Peyer's patch (tissue), 4 donors: ENCODE results near the gene LRRC61. TPM values are rescaled to one million over a fixed set of nuclear protein-coding genes. Genes with fewer than 3 reads are reported as not detected.

Experiments used
- DNase-seq, 3 donors: peaks; one replicate each; pipeline ENCODE4 v3.0.0-alpha.2; 2017 to 2019
- H3K27ac ChIP-seq, 4 donors: fragments of 200-600 bp; sonication (generic); one replicate each; pipeline ENCODE4 v1.5.1; 2016 to 2019
- H3K27me3 ChIP-seq, 2 donors: fragments of 200-600 bp; sonication (generic); one replicate each; pipeline ENCODE4 v1.5.1; 2019
- H3K36me3 ChIP-seq, 3 donors: fragments of 200-600 bp; sonication (generic); one replicate each; pipeline ENCODE4 v1.5.1; 2016 to 2019
- H3K4me1 ChIP-seq, 4 donors: fragments of 200-600 bp; sonication (generic); one replicate each; pipeline ENCODE4 v1.5.1; 2016 to 2019
- H3K4me3 ChIP-seq, 4 donors: fragments of 200-600 bp; sonication (generic); 1 replicate in 3 of 4; 2 replicates in 1 of 4; pipeline ENCODE4 v1.5.1; 2016 to 2019; ENCODE audit warnings: mild to moderate bottlenecking in 1 of 4
- H3K9me3 ChIP-seq, 4 donors: fragments of 200-600 bp; sonication (generic); one replicate each; pipeline ENCODE4 v1.5.1; 2016 to 2019; ENCODE audit warnings: mild to moderate bottlenecking in 1 of 4
- CTCF ChIP-seq, 6 experiments: fragments of 450-650 bp in 4 of 6; fragments of 200-600 bp in 2 of 6; sonication (generic) in 1 of 6; IDR thresholded peaks; one replicate each; pipeline ENCODE4 v1.5.1; 2017 to 2019; ENCODE audit warnings: antibody characterized with exemption in 6 of 6, mild to moderate bottlenecking in 3 of 6, moderate library complexity in 1 of 6
- POLR2A ChIP-seq, 2 donors: fragments of 450-650 bp; IDR thresholded peaks; one replicate each; pipeline ENCODE4 v1.5.1; 2017; ENCODE audit warnings: antibody characterized with exemption in 2 of 2, mild to moderate bottlenecking in 2 of 2, moderate library complexity in 2 of 2
- total RNA-seq, 4 donors: library from RNA; depleted of rRNA; stranded (reverse); fragments of >200 nt; gene quantifications; one replicate each; pipeline ENCODE4 v1.1.0, GENCODE V29; 2016

Gene LRRC61
- total RNA-seq, 4 donors from 2014 or later = 19.3 to 22.1 (median 20.0) TPM

GRCh38 chr7:150351587-150352194, 28.5 kb downstream of the LRRC61 start:
- no peak for TF ChIP-seq CTCF (IDR thresholded peaks at IDR 0.05)
- TF ChIP-seq POLR2A (IDR thresholded peaks at IDR 0.05) = no peak

GRCh38 chr7:150355666-150356059, 32.5 kb downstream of the LRRC61 start:
- H3K4me1 ChIP-seq = peaks cover 0 to 7% (median 0%) of the 10 kb centered on the region in 4 donors
- no peaks in the 10 kb centered on the region for H3K9me3 ChIP-seq
- DNase-seq = no peak
- H3K27ac ChIP-seq = no peak overlapping the region
- TF ChIP-seq CTCF (IDR thresholded peaks at IDR 0.05) (no peak), POLR2A (IDR thresholded peaks at IDR 0.05) (no peak)
- no peaks in the 10 kb centered on the region for H3K27me3 ChIP-seq
- H3K36me3 ChIP-seq = no peaks in the 10 kb centered on the region
- no peak overlapping the region for H3K4me3 ChIP-seq

More at GRCh38 chr7:150351587-150352194, 28.5 kb downstream of the LRRC61 start:
- Histone ChIP-seq H3K36me3 (no peaks in the 10 kb centered on the region), H3K4me3 (no peak overlapping the region), H3K27ac (no peak overlapping the region), H3K4me1 (peaks cover 0 to 7% (median 0%) of the 10 kb centered on the region in 4 donors), H3K27me3 (no peaks in the 10 kb centered on the region), H3K9me3 (no peaks in the 10 kb centered on the region)
- no peak for DNase-seq

- Histone ChIP-seq H3K27ac (no peak overlapping the region), H3K27me3 (no peaks in the 10 kb centered on the region), H3K4me3 (no peak overlapping the region), H3K36me3 (no peaks in the 10 kb centered on the region), H3K4me1 (peaks cover 0 to 7% (median 0%) of the 10 kb centered on the region in 4 donors), H3K9me3 (no peaks in the 10 kb centered on the region)
- TF ChIP-seq CTCF (IDR thresholded peaks at IDR 0.05) (peak; percentile 52 to 70 (median 55)), POLR2A (IDR thresholded peaks at IDR 0.05) (no peak)
- DNase-seq = peak in 1 of 3 donors; percentile 58
Observed at GRCh38 chr7:150356265-150356897, 33.2 kb downstream of the LRRC61 start.

GRCh38 chr7:150357270-150357669, 34.1 kb downstream of the LRRC61 start:
- no peaks in the 10 kb centered on the region for H3K27me3 ChIP-seq
- peaks cover 0 to 7% (median 0%) of the 10 kb centered on the region in 4 donors for H3K4me1 ChIP-seq
- no peaks in the 10 kb centered on the region for H3K9me3 ChIP-seq
- TF ChIP-seq POLR2A (IDR thresholded peaks at IDR 0.05) (no peak), CTCF (IDR thresholded peaks at IDR 0.05) (no peak)
- DNase-seq = peak in 2 of 3 donors; percentile 75 to 77
- H3K27ac ChIP-seq = peak overlapping the region in 1 of 4 donors; percentile 42
- peak overlapping the region in 1 of 4 donors; percentile 6 for H3K4me3 ChIP-seq
- H3K36me3 ChIP-seq = no peaks in the 10 kb centered on the region

- TF ChIP-seq POLR2A (IDR thresholded peaks at IDR 0.05) (no peak), CTCF (IDR thresholded peaks at IDR 0.05) (no peak)
- Histone ChIP-seq H3K27me3 (no peaks in the 10 kb centered on the region), H3K9me3 (no peaks in the 10 kb centered on the region), H3K4me1 (peaks cover 0 to 7% (median 0%) of the 10 kb centered on the region in 4 donors), H3K27ac (peak overlapping the region in 1 of 4 donors; percentile 42), H3K4me3 (no peak overlapping the region), H3K36me3 (no peaks in the 10 kb centered on the region)
- DNase-seq = peak in 1 of 3 donors; percentile 45
Observed at GRCh38 chr7:150357771-150358427, 34.7 kb downstream of the LRRC61 start.
